ENCODE data around the gene AGPAT1.

AGPAT1 gene

DNA sequence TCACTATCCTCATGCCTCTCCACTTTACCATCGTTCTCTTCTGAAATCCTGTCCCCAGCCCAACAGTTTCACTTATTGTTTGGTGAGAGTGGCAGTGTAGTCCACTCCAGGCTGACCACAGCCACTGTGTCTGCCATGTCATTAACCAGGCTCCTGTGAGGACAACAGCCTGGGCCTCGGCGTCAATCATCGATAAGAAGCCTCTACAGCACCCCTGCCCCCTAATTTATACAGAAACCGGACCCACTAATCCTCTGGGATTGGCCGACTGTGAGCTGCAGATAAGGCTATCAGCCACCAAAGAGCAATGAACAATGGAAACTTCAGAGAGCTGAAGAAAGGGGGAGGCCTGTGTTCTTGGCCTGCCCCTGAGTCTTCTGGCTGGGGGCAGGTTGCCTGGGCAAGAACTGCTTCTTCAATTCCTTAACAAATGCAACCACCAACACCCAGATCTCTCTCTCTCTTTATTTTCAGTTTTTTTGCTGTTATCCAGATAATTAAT, 8.1 kb downstream of the AGPAT1 start:
- no peak for DNase-seq

- no peak for DNase-seq
These were observed 8.6 kb downstream of the AGPAT1 start for GRCh38 chr6:32167154-32167760.

GRCh38 chr6:32166411-32167061, 9.3 kb downstream of the AGPAT1 start:
- no peak for DNase-seq

DNA sequence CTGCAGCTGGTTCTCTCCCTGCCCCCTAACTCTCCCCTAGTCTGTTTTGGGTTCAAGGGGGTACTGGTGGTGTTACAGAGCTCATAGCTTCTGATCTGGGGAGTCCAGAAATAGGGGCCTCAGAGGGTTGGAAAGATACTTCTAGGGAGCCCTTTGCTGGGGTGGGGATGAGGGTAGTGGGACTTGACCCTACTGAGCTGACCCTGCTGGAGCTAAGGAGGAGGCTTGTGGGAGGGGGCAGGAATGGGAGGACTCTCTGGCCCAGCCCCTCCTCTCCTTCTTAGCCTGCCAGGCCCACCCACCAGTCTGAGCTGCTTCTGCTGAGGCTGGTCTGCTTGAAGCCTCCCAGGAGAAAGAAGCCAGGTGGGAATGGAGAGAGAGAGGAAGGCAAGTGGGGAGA, 11.6 kb downstream of the AGPAT1 start, which contains the start of gene EGFL8:
EGFL8 (plus strand) TSS at position 301 of the 400 bp plus-strand sequence. CDS start 1,571 bp downstream, outside the sequence.
- DNase-seq = no peak

- DNase-seq = no peak
These were observed 12.2 kb downstream of the AGPAT1 start for GRCh38 chr6:32163559-32164258.

DNA sequence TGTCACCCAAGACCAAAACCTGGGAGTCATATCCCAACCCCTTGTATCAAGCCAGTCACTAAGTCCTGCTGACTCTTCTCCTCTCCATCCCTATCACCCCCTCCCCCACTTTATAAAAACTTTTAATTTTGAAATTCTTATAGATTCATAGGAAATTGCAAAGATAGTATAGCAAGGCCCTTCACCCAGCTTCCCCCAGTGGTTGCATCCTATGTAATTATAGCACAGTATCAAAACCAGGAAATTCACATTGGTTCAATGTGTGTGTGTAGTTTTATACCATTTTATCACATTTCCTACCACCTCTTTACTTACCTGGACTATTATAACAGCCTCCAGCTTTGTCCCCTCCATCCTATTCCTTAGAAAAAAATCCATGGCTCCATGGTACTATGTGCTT, 17.8 kb downstream of the AGPAT1 start:
- no peak for DNase-seq

DNA sequence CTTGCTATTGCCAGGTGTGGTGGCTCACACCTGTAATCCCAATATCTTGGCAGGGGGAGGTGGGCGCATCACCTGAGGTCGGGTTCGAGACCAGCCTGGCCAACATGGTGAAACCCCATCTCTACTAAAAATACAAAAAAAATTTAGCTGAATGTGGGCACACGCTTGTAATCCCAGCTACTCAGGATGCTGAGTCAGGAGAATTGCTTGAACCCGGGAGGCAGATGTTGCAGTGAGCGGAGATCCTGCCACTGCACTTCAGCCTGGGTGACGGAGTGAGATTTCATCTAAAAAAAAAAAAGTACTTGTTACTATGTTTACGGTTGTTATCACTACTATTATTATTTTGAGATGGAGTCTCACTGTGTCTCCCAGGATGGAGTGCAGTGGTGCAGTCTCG, 19.0 kb downstream of the AGPAT1 start:
- DNase-seq = no peak

DNA sequence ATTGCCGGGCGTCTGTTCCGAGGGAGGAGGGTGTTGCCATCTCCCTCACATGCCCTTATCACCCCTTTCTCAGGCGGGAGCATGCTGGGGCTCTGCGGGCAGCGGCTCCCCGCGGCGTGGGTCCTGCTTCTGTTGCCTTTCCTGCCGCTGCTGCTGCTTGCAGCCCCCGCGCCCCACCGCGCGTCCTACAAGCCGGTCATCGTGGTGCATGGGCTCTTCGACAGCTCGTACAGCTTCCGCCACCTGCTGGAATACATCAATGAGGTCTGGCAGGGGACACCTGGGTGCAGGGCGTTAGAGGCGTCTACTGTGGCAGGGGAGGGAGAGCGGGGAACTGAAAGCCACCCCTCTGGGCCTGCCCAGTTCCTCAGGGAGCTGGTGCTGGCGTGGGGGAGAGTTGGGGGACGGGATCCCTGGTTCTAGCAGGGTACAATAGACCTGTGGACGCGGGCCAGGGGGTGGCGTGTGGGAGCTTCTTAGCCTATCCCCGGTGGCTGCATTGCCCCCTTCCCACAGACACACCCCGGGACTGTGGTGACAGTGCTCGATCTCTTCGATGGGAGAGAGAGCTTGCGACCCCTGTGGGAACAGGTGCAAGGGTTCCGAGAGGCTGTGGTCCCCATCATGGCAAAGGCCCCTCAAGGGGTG, 21.2 kb downstream of the AGPAT1 start:
- peak; percentile 25 for DNase-seq

- peak; percentile 48 for DNase-seq
These were observed 22.0 kb downstream of the AGPAT1 start, which contains the start of gene PPT2 for GRCh38 chr6:32153564-32154513. PPT2 (plus strand) TSS chr6:32154141; CDS start chr6:32154595, 454 bp downstream.

GRCh38 chr6:32152769-32153563, 22.9 kb downstream of the AGPAT1 start:
- no peak for DNase-seq

GRCh38 chr6:32151863-32152768, 23.8 kb downstream of the AGPAT1 start, which contains the start of gene PRRT1:
PRRT1 (minus strand) TSS chr6:32151939; CDS start chr6:32151827, 112 bp downstream.
- DNase-seq = no peak

DNA sequence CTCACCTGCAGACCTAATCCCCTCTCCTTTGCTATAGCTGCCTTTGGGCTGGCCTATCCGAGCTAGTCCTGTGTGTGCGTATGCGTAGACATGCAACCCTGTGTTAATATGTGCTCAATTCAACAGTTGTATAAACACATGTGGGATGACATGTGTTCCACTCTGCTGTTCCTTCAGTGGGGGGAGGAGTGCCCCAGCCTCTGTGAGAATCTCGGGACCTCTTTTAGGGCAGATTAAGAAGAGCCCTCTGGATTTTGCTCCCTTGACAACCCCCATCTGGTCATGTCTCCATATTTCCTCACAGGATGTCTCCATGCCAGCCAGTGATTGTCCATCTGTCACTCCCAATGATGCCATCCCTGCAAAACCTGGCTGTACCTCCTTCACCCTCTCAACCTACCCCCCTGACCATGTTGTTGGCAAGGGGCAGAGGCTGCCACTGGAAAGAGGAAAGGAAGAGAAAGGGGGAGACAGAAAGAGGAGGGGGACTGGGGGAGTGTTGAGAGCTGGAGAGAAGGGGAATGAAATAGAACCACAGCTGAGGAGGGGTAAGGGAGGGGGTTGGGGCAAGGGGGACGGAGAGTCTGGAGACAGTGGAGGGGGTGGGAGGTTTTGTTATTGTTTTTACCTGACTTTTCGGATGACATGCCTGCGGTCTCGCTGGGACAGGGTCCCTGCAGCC, 24.6 kb downstream of the AGPAT1 start:
- DNase-seq = peak; percentile 12

- no peak for DNase-seq
These were observed 25.7 kb downstream of the AGPAT1 start for GRCh38 chr6:32149932-32150870.

DNA sequence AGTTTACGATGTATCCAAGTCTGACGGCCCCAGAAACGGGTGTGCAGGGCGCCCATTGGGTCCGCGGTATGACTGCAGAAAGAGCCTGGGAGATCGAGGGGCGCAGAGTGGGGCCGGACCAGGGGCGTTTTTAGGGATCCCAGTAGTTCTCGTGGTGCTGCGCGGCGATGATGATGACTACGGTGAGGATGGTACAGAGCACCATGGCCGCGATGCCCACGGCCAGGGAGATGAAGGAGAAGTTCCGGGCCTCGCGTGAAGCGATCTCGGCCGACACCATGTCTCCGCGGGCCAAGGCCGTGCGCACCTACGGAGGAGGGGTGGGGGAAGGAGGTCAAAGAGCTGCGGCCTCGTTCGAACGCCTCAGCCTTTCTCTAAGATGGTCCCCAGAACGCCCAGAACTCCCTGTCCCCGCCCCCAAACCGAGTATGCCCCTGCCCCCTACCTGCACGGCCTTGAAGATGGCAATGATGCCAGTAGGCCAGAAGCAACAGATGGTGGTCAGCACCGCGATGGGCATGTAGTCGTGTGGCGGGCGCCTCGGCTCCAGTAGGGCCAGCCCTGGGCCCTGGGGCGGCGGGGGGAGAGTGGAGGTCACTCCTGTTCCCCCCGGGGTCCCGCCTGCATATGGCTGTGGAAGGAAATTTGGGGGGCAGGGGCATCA, 26.7 kb downstream of the AGPAT1 start:
- no peak for DNase-seq

DNA sequence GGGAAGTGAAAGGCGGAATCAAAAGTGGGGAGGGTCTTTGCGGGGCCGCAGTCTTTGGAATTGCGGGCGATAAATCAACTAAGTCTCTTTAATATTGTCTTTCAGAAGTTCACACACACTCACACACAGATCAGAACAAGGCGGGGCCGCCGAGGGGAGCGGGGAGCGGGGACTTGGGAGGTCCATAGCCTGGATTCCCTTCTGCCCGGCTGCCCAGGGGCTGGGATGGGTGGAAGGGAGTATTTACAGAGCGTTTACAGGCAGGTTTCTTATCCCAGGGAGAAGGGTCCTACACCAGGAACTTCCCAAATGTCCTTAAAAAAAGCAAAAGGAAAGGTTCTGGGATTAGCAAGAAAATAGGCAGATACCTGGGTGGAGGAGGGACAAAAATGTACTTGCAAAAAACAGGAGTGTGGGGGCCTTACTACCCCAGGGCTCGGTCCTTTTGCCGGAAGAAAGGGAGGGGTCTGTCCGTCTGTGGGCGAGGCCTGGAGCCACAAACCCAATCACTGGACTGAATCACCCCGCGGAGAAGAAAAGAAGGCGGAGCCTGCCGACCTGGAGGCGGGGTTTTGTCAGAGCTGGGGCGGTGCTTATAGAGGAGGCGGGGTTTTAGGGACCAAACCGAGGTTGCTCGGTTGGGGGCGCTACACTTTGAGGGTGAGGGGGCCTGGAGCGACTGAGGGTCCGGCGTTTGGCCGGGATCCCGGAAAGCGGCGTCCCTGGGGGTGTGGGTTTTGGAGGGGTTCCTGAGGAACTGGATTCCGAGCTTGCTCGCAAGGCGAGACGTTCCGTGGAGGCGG, 27.4 kb downstream of the AGPAT1 start:
- DNase-seq = no peak

DNA sequence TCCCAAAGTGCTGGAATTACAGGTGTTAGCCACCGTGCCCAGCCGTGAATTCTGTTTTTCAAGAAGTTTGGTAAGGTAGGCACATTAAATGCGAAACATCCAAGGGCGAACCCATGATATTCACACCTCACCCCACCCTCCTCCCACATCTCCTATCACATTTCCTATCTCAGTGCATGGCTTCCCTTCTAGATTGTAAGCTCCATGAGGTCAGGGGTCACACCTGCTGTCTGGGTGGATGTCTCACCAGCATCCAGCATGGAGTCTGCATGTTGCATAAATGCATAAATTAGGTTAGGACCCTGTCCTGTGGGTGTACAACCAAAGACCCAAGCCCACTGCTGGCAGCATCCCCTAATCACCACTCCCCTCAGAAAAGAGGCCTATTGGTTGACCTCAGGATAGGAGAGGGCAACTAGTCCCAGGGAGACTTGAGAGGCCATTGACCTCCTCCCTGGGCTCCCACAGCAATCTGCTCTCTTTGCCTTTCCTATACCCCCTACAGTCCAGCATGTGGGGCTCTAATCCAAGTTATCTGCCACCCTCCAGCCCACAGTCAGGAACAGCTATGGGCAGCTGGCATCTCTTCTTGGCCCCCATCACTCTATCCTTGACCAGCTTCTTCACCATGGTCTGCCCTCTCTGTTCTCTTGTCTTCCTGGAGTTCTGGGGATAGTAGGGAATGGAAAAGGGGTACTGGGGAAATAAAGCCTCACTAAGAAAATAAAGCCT, 28.3 kb downstream of the AGPAT1 start:
- DNase-seq = no peak
